Measurements from ENCODE around the gene FRMD3.

Gene FRMD3

GRCh38 chr9:83449983-83450382, 88.2 kb downstream of the FRMD3 start:
- no peak for TF ChIP-seq CTCF (conservative IDR thresholded peaks at IDR 0.05)
- H3K27ac ChIP-seq: no peak overlapping the region

GRCh38 chr9:83449166-83449565, 89.0 kb downstream of the FRMD3 start:
- no peak for TF ChIP-seq CTCF (conservative IDR thresholded peaks at IDR 0.05)
- H3K27ac ChIP-seq: no peak overlapping the region

- TF ChIP-seq CTCF (conservative IDR thresholded peaks at IDR 0.05): no peak
- no peak overlapping the region for H3K27ac ChIP-seq
Measured at GRCh38 chr9:83448626-83449025, 89.6 kb downstream of the FRMD3 start.

- no peak overlapping the region for H3K27ac ChIP-seq
- no peak for TF ChIP-seq CTCF (conservative IDR thresholded peaks at IDR 0.05)
Measured at GRCh38 chr9:83447351-83447750, 90.8 kb downstream of the FRMD3 start.

- peak overlapping the region; percentile 60 for H3K27ac ChIP-seq
- TF ChIP-seq CTCF (conservative IDR thresholded peaks at IDR 0.05): no peak
Measured at GRCh38 chr9:83445703-83446265, 92.4 kb downstream of the FRMD3 start.

GRCh38 chr9:83444110-83444509, 94.1 kb downstream of the FRMD3 start:
- no peak overlapping the region; the same call in 1 of the 2 replicates for H3K27ac ChIP-seq
- TF ChIP-seq CTCF (conservative IDR thresholded peaks at IDR 0.05): no peak

- H3K27ac ChIP-seq: no peak overlapping the region
- TF ChIP-seq CTCF (conservative IDR thresholded peaks at IDR 0.05): no peak
Measured at GRCh38 chr9:83441390-83441789, 96.8 kb downstream of the FRMD3 start.

Data from VCaP (cell line).